Limb (tissue), 2 donors: ENCODE results near the gene MYT1.

Source experiments
- DNase-seq, 2 donors: peaks; one replicate each; pipeline ENCODE4 v3.0.0-alpha.2; 2016; ENCODE audit errors: extremely low spot score in 2 of 2

The MYT1 gene

DNA sequence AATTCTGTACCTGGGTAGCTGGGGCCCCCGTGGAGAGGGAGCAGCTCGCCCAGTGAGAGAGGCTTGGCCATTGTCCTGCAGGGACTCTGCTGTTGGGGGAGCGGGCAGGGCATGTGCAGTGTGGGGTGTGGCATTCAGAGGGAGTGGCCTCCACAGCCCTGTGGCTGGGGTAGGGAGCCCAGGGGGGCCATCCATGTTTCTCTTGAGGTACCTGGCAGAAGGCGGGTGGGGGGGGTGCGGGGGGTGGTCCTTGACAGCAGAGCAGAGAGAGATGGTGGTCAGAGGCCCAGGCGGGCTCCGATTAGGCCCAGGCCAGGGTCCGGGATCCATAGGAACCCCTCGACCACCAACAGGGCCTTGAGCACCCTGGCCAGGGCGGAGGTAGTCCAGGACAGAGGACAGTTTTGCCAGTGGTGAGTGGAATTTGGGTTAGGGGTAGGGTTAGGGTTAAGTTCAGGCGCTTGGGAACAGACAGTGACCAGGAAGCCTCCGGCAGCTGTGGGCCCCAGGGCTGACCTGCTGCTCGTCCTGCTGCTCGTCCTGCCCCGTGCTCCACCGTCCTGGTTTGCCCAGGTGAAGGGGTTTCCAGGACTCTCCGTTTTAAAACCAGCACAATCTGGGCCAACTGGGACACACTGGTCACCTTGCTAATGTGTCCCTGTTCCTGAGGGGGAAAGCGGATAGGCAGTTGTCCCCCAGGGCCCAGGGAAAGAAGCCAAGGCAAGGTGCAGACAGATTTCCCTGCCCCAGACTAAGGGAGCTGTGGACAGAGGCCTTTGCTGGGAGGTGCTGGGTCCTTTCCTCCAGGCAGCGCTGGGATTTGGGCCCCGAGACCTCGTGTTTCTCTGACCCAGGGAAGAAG is 24.8 kb upstream of the MYT1 start:
- no peak for DNase-seq

DNA sequence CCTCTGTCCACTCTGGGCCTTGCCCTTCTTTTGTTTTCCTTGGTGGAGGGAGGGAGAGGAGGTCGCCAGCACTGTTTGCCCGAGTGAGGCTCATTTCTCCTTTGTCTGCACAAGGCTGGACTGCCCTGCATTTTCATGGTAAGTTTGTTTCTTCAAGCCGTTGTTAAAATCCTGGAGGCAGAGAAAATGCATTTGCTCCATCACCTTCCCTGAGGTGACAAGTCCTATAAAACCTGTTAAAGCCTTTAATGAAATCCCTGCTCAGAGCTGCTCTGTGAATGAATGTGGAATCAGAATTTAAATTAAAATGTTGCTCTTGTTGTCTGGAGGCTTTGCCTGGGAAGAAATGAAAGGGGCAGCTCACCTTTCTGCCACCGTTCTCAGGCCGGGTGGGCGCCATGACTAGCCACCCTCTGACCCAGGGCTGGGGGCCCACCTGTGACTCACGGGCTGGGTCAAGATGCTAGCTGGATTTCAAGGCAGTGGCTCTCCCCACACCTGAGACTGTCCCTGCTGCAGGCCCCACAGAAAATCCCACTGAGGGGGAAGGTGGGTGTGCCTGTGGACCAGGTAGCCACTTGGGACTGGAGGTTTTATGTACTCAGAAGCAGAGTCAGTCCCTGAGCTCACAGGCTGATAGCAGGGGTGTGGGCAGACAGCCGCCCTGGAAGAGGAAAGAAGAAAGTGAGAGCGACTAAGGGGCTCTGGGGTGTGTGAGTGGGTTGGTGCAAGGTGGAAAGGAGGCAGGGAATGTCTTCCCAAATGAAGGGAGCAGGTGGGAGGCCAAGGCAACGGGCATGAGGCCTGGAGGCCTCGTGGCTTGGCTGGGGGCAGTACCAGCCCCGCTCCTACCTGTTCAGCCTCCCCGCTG is 24.0 kb upstream of the MYT1 start:
- DNase-seq, result no peak

DNA sequence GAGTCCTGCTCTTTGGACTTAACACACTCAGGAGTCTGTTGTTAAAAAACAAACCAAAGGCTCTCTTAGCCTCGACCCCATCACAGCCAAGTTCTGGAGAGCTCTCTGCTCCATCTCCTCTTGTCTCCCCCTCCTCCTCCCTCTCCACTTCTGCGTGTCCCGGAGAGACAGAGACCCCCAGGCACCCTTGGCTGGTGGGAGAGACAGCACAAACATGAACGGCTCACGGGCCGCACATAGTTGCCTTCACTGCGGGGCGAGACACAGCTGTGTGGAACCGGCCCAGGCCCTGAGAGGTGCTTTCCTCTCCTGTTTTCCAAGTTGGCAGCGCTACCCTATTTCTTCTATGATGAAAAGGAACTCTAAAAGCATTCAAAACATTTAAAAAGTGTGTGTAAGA is 23.3 kb upstream of the MYT1 start:
- DNase-seq, result no peak

DNA sequence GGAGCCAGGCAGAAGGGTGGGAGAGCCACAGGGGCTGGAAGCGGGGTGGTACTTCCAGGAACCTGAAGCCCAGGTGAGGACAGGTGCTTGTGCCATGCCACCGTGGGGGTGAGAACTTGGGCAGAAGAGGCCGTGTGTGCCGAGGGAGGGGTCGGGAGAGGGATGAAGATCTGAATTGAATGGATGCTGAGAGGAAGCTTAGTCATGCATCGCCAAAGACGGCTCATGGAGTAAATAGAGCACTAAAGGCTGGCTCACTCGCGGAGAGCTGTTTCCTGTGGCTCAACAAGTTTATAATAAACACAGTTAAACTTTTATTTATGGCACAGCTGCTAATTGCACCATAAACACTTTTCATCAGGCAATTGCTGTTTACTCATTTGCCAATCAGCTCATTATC is 21.7 kb upstream of the MYT1 start:
- DNase-seq, result no peak

DNA sequence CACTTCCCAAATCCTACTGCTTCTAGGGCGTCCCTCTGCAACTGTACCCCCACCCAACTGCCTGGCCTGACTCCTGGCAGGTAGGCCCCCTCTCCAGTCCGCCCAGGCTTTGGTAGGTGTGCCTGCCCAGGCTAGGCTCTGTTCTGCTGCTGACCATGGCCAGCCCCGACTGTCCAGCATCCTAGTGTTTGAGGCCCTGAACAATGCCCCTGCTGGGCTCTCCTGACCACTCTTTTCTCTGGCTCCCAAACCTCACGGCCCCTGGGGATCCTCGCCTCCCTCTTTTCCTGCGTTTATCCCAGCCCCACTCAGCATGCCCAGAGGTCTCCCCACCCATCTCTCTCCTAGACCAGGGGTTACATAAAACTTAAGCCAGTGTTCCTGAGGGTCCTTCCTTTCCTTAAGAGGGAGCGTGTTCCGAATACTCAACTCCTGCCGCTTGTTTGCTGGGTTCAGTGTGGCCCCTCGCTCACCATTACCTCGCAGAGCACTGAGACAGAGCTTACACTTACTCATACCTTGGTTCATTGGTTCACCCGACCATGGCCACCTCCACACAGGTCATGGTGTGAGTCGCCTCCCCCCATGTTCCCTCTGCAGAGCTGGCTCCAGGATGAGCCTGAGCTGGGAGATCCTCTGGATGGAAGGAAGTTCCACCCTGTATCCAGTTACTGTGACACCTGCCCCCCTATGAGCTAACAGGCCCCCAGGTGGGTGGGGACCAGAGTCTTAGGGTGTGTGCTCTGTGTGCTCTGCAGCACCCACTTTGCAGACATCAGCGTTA is 21.0 kb upstream of the MYT1 start:
- DNase-seq, result no peak

DNA sequence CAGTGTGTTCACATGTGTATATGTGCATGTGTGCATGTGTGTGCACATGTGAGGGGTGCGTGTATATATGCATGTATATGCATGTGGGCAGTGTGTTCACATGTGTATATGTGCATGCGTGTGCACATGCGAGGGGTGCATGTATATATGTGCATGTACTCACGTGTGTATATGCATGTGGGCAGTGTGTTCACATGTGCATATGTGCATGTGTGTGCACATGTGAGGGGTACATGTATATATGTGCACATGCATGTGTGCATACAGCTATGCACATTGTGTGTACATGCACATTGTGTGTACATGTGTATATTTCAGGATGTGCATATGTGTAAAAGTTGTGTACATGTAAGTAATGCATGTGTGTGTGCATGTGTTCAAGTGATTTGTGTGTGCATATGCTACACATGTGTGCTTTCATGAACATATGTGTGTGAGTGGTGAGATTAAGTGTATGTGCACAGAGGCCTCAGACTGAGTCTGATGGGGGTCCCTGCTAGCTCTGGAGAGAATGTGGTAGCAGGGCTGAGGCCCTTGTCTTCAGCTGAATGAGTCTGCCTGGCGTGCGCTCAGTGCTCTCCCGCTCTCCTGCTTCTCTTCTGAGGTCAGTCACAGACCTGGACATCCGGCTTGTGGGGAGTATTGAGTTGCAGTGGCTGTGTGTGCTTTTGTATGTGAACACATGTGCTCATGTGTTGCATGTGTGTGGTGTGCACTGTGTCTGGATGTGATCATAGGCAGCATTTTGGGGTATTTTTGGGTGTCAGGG is 19.9 kb upstream of the MYT1 start:
- no peak for DNase-seq

DNA sequence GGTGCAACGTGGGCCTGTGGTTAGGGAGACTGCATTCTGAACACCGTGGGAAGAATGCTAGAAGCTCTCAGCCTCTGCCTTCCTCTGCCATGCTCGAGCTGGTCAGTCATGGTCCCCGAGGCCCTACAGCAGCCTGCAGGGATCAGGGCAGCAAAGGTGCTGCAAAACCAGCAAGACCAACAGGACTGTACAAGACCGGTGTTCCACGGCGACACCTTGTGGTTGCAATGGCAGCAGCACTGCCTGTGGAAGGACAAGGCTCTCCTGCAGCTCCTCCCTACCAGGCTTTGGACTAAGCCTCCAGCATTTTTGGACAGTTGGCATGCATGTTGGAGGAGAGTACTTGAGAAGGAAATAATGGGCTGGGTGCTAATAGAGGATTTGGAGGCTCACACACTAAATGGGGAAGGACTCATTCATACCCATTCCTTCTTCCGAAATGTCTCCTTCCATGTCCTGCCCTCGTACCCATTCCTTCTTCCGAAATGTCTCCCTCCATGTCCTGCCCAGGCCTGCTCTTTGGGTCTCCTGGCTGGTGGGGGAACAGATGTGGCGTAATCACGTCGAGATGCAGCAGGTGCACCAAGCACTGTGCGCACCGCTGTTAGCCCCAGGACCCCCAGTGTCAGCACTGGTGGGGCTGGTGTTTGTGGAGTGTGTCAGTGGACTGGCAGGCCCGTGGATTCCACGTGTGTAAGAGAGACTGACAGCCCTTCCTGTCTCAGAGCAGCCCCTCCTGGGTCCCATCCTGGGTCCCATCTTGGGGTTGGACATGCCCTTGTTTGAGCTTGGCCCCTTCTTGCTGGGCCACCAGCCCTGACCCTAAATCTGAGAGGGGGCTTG is 18.6 kb upstream of the MYT1 start:
- DNase-seq, result no peak

DNA sequence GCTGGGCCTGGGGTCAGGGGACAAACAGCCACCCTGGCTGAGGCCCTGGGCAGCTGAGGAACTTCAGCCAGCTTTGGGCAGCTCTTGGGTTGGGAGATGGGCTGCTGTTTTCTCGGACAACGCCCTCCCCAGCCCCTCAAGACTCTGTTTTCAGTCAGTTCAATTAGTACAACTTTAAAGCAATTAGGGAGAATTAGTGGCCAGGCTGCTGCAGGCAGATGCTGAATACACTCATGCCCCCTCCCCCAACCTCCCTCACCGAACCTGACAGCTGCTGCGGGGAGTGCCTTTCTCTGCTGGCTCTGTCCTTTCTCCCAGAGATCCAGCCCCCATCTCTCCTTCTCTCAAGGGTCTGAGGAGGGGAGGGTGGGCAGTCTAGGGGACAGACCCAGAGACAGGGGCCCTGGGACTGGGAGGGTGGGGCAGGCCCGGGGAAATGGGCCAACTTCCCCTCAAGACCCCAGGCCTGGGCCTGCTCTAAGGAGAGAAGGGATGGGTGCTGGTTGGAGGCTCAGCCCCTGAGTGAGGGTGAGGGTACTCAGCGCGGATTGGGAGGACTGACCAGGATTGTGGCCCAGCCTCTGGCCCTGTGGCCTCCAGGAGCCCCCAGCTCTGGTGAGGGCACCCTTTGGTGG is 17.8 kb upstream of the MYT1 start:
- no peak for DNase-seq

DNA sequence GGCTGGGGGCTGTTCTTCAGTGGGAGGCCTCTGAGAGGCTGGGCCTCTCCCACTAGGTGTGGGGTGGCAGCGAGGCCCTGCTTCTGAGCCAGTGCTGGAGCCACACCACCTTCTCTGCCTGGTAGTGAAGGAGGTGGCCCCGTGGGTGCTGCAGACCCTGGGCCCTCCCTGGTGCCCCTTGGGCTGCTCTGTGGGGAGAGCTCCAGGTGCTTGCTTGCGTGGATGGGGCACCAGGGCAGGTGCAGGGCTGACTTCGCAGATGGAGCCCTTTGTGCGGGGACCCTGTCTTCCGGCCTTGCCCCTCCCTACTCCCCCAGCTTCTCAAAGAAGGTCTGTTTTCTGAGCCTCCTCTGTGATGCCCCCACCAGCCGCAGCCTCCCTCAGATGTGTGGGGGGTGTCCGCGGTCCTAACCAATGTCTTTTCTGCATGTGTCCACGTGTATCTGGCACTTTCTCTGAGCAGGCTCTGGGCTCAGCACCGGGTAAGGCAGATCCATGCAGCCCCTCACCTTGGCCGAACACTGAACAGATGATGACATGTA is 17.2 kb upstream of the MYT1 start:
- no peak for DNase-seq

DNA sequence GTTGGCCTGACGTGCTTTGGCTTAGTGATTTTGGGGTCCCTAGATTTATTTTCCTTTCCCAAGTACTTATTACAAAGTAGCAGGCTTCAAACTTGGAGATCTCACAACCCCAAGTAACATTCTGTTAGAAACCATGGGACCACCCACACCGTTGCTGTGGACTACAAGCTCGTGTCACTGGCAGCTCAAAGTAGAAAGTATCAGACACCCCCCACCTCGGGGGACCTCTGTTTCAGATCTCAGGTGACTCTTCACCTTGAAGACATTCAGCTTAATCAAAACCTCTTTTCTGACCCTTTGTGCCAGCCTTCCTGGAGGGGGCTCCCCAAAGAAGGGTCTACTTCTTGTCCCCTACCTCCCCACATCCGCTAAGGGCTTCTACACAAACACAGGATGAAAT is 15.7 kb upstream of the MYT1 start:
- no peak for DNase-seq

DNA sequence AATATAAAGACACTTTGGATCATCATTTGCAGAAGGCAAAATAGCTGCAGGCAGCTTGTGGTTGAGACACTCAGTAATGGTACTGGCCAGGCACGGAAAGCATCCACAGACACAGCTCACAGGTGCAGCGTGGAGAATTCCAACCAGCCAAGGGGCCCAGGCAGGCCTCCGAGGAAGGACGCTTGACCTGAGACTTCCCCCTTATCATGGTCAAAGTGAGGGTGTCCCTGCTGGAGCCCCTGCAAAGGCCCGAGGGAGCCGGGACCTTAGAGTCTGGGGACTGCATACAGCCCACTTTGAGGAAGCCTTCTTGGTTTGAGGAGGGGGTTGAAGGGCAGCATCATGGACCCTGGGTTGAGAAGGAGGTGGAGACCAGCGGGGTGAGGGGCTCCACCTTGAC is 15.1 kb upstream of the MYT1 start:
- DNase-seq, result no peak

DNA sequence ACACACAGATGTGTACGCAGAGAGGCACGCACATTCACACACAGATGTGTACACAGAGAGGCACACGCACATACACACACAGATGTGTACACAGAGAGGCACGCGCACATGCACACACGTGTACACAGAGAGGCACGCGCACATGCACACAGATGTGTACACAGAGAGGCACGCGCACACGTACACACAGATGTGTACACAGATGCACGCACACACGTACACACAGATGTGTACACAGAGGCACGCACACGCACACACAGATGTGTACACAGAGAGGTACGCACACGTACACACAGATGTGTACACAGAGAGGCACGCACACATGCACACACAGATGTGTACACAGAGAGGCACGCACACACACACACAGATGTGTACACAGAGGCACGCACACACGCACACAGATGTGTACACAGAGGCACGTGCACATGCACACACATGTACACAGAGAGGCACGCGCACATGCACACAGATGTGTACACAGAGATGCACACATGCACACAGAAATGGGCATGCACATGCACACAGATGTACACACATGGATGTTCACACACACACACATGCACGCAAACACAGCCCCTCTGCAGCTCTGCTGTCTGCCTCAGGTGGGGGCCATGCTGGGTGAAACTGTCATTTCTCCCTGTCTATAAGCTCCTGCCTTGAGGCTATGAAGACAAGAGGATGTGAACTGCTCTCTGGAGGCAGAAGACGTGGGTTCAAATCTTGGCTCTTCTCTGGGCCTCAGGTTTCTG is 14.3 kb upstream of the MYT1 start:
- DNase-seq, result no peak

DNA sequence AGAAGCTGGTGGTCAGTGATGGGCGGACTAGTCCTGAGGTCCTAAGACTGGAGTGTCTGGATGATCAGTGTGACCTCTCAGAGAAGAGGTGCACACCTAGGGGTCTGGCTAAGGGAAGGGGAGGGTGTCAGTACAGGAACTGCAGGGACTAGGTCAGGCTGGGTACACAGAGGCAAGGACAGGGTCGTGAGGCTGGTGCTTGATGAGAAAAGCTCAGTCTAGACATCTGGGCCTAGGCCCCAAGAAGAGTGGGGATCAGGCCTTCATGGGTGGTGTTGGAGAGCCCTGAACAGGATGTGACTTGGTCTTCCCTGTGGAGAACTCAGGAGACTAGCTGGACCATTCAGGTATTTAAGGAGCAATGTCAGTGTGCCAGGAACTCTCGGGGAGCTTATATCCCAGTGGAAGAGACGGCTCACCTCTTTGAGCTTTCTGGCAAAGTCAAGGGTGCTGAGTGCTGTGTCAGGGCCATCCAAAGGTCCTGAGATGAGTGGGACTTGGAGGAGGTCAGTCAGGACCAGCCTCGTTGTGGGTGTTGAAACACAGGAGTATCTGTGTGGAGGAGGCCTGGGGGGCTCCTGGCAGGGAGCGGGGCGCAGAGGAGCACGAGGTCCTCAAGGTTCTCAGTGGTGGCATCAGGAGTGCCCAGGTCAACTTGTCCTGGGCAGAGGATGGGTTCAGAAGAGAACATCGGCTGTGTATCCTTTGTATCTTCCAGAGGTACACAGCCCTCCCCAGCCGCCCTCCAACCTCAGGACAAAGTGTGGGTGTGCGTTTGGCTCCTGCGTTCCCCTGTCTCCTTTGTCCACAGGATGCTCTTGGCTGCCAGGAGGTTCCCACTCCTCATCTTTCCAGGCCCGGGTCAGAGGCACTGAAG is 13.3 kb upstream of the MYT1 start:
- no peak for DNase-seq

DNA sequence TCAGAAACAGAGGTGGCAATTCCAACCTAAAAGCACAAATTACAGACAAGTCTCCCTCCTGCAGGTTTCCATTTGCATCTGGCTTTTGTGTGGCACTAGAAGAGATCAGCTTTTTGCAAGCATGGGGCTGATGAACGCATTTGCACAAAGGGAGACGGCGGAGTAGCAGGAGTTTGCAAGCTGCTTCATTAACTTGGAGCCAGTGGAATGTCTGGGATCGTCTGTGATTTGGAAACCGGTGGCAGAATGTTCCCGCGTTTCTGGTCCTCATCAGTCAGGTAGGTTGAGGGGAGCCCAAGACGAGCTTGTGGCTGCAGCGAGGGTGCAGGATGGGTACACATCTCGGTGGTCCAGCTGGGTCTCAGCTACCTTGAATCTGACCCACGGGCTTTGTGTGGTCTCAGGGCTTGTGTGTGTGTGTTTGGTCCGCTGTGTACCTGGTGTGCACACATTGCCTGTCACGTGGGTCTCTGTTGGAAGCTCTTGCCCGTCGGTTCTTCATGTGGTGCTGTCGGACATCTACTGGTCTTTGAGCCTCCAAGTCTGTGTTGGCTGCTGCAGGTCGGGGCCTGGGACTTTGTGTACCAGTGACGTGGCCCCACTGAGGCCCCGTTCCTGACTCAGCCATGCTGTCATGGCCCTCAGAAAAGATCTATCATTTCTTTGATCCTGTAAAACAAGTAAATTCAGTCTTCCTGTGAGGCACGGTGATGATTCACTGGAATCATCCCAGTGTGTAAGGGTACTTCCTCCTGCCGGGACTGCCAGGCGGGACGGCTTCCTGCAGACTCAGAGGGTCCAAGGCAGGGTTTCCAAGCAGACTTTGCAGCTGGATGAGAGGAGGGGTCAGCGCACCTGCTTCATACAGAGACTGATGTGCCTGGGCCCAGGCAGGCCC is 12.4 kb upstream of the MYT1 start:
- no peak for DNase-seq

DNA sequence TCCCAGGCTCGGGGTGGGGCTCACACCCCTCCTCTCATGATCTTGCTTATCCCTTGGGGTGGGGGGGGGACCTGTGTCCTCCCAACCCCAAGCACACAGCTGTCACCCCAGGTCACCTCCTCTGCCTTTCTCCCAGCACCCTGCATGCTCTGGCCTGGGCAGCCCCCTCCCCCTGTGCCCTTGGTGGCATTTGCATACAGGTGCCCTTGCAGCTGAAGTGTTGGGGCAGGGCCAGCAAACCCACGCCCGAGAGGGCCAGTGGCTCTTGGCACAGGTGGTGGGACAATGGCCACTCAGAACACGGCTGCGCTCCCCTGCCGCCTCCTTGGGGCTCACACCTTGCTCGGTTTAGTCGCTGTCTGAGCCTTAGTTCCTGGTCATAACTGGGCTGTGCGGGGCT is 11.3 kb upstream of the MYT1 start:
- no peak for DNase-seq

DNA sequence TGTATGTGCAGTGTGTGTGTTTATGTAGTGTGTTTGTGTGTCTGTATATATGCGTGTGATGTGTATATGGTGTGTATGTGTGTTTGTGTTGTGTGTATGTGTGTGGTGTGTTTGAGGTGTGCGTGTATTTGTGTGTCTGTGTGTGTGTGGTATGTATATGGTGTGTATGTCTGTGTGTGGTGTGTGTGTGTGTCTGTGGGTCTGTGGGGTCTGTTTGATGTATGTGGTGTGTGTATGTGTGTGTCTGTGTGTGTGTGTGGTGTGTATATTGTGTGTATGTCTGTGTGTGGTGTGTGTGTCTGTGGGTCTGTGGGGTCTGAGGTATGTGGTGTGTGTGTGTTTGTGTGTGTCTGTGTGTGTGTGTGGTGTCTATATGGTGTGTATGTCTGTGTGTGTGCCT is 10.8 kb upstream of the MYT1 start:
- DNase-seq, result no peak
